Ectodermal cell (in vitro differentiated cells): Measurements from ENCODE around the gene CFAP57.

Experiments used
- H3K27ac ChIP-seq: 2 replicates; pipeline ENCODE4 v1.7.0; 2013; ENCODE audit warnings: mild to moderate bottlenecking, low read depth, low read length; ENCODE audit not compliant: insufficient read depth, poor library complexity, severe bottlenecking
- H3K27me3 ChIP-seq: 2 replicates; pipeline ENCODE4 v1.7.0; 2013; ENCODE audit warnings: mild to moderate bottlenecking, low read length; ENCODE audit not compliant: insufficient read depth, control insufficient read depth, poor library complexity, severe bottlenecking
- H3K36me3 ChIP-seq: one replicate; pipeline ENCODE4 v1.7.0; 2013; ENCODE audit warnings: low read length; ENCODE audit not compliant: control insufficient read depth, insufficient read depth
- H3K4me1 ChIP-seq: one replicate; pipeline ENCODE4 v1.7.0; 2013; ENCODE audit warnings: low read length; ENCODE audit not compliant: control insufficient read depth, insufficient read depth
- H3K4me3 ChIP-seq: 2 replicates; pipeline ENCODE4 v1.7.0; 2013; ENCODE audit warnings: low read depth, low read length, control low read depth; ENCODE audit not compliant: insufficient read depth
- H3K9me3 ChIP-seq: 2 replicates; pipeline ENCODE4 v1.7.0; 2013; ENCODE audit warnings: mild to moderate bottlenecking, low read length, moderate library complexity; ENCODE audit not compliant: control insufficient read depth
- WGBS, 2 experiments: methylation state at CpG; one replicate each; pipeline ENCODE4 v1.1.7; 2013; ENCODE audit warnings: missing lambda C conversion rate in 2 of 2; 5-methylcytosine and 5-hydroxymethylcytosine counted together

Gene CFAP57

DNA sequence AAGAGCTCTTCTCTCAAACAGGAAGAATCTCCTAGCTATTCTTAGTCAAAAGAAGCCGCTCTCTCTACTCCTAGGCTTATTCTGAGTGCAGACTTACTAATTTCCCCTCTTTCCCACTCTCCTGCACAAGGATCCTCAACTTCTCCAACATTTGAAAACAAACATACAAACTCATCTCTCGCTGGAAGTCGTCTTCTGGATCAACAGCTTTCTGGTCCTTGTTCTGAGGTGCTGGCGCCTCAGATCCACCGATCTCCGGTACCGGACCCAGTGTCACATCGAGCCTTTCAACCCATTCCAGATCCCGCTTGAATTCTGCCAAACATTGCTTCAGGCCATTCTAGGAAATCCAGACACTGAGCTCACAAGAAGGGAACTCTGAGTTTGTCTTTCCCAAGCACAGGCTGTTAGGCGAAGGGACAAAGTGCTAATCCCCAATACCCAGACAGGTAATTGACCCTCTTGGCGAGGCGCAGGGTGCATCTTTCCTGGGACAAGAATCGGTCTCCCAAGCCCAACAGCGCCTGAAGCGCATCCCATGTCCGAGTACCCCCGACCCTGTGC, 736 bp upstream of the CFAP57 start:
- peaks cover 14% of the 10 kb centered on the region for H3K36me3 ChIP-seq
- no peaks in the 10 kb centered on the region for H3K4me1 ChIP-seq
- H3K4me3 ChIP-seq: peak overlapping the region; percentile 86
- H3K27ac ChIP-seq: no peak overlapping the region
- no peaks in the 10 kb centered on the region for H3K9me3 ChIP-seq
- peaks cover 16% of the 10 kb centered on the region for H3K27me3 ChIP-seq
- 14 to 17% methylated on average over 17 of the region's 17 CpGs for WGBS, 2 experiments

DNA sequence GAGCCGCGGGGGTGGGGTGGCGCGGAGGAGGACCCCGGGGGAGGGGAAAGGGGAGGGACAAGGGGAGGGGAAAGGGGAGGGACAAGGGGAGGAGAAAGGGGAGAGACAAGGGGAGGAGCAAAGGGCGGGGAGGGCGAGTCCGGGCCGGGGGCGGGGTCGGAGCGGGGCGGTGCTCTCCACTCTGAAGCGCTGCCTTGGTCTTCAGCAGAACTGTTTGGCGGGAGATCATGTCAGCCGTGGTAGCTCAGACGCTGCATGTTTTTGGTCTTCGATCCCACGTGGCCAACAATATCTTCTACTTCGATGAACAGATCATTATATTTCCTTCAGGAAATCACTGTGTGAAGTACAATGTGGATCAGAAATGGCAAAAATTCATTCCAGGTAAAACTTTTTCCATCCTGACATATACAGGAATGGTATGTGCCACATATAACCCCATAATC, 420 bp downstream of the CFAP57 start:
- peak overlapping the region; percentile 75 for H3K27ac ChIP-seq
- H3K9me3 ChIP-seq: no peaks in the 10 kb centered on the region
- 0 to 2% methylated on average over 15 to 17 of the region's 20 CpGs for WGBS, 2 experiments
- peaks cover 16% of the 10 kb centered on the region for H3K27me3 ChIP-seq
- peak overlapping the region; percentile 86 for H3K4me3 ChIP-seq
- peaks cover 9% of the 10 kb centered on the region for H3K36me3 ChIP-seq
- H3K4me1 ChIP-seq: peaks cover 9% of the 10 kb centered on the region

DNA sequence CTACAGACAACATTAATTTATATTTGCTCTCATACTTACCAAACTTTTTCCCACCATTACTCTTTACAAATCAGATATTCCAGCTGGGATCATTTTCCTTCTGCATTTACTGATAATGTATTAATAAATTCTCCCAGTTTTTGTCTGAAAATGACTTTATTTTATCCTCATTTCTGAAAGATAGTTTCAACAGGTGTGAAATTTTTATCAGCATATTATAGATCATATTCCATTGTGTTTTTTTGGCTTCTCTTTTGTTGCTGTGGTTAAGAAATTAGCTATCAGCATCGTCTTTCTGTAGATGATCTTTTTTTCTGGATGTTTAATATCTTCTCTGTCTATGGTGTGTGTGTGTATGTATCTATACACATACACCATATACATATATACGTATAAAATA, 2.7 kb downstream of the CFAP57 start:
- no peak overlapping the region for H3K27ac ChIP-seq
- peaks cover 16% of the 10 kb centered on the region for H3K27me3 ChIP-seq
- no CpG with 5 or more reads among the region's 2 CpGs for WGBS, 2 experiments

DNA sequence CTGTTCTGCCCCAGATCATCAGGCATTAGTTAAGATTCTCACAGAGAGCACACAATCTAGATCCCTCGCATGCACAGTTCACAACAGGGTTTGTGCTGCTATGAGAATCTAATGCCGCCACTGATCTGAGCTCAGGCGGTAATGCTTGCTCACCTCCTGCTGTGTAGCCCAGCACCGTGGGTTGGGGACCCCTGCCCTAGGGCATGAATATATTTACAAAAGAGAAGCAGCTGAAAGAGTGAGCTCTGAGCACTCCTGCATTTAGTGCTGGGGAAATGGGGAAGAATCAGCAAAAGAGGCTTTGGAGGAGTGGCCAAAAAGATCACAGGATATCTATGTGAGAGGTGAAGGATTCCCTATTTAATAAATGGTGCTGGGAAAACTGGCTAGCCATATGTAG, 5.6 kb downstream of the CFAP57 start:
- Histone ChIP-seq H3K9me3 (no peaks in the 10 kb centered on the region), H3K4me1 (peaks cover 12% of the 10 kb centered on the region), H3K4me3 (no peak overlapping the region), H3K27ac (no peak overlapping the region), H3K36me3 (no peaks in the 10 kb centered on the region), H3K27me3 (peaks cover 16% of the 10 kb centered on the region)
- 25 to 28% methylated on average over 4 of the region's 4 CpGs for WGBS, 2 experiments

More for the DNA sequence above, 2.7 kb downstream of the CFAP57 start:
- no peaks in the 10 kb centered on the region for H3K9me3 ChIP-seq
- no peak overlapping the region for H3K4me3 ChIP-seq
- peaks cover 3% of the 10 kb centered on the region for H3K36me3 ChIP-seq
- peaks cover 12% of the 10 kb centered on the region for H3K4me1 ChIP-seq

DNA sequence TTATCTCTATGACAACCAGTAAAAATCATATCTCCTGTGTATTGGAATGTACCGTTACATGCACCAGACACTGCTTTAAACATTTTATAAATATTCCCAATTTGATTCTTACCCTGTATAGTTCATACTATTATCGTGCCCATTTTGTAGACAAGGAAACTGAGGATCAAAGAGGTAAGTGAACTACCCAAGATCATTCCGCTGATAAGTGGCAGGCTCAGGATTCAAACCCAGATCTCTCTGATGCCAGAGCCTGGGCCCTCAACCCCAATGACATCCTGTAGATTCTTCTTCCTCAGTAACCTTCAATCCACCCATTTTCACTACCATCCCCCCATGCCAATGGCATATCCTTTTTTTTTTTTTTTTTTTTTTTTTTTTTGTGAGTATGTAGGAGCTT, 12.3 kb downstream of the CFAP57 start:
- H3K36me3 ChIP-seq: no peaks in the 10 kb centered on the region
- WGBS, 2 experiments: 93 to 96% methylated on average over 3 of the region's 3 CpGs
- no peak overlapping the region for H3K4me3 ChIP-seq

DNA sequence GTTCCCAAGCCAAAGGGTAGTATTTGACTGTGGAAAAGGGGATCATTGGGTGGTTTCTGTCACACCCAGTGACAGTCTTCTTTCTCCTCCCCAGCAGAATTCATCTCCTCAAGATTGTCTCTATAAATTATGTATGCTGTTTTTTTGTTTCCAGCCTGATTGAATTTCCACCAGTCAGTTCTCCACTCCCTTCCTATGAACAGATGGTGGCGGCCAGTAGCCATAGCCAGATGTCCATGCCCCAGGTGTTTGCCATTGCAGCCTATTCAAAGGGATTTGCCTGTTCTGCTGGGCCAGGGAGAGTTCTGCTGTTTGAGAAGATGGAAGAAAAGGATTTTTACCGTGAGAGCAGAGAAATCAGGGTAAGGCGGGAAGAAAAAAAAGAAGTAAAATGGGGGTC, 12.9 kb downstream of the CFAP57 start:
- Histone ChIP-seq H3K27ac (no peak overlapping the region), H3K9me3 (no peaks in the 10 kb centered on the region), H3K27me3 (no peaks in the 10 kb centered on the region), H3K4me1 (no peaks in the 10 kb centered on the region), H3K4me3 (no peak overlapping the region), H3K36me3 (no peaks in the 10 kb centered on the region)
- 89 to 95% methylated on average over 3 of the region's 3 CpGs for WGBS, 2 experiments

More for the DNA sequence above, 12.3 kb downstream of the CFAP57 start:
- Histone ChIP-seq H3K27me3 (no peaks in the 10 kb centered on the region), H3K4me1 (no peaks in the 10 kb centered on the region), H3K27ac (no peak overlapping the region), H3K9me3 (no peaks in the 10 kb centered on the region)

DNA sequence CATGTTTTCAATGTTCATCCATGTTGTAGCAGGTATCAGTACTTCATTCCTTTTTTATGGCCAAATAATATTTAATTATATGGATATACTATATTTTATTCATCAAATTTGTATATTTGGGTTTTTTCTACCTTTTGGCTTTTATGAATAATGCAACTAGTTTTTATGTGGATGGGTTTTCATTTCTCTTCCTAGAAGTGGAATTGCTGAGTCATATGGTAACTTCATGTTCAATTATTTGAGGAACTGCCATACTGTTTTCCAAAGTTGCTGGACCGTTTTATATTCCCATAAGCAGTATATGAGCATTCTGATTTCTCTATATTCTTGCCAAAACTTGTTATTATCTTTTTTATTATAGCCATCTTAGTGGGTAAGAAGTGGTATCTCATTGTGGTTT, 16.0 kb downstream of the CFAP57 start:
- H3K36me3 ChIP-seq: no peaks in the 10 kb centered on the region
- H3K4me1 ChIP-seq: no peaks in the 10 kb centered on the region
- H3K27ac ChIP-seq: no peak overlapping the region
- H3K4me3 ChIP-seq: no peak overlapping the region
- WGBS, 2 experiments: 100% methylated on average over 1 of the region's 1 CpG
- H3K9me3 ChIP-seq: no peaks in the 10 kb centered on the region
- no peaks in the 10 kb centered on the region for H3K27me3 ChIP-seq

DNA sequence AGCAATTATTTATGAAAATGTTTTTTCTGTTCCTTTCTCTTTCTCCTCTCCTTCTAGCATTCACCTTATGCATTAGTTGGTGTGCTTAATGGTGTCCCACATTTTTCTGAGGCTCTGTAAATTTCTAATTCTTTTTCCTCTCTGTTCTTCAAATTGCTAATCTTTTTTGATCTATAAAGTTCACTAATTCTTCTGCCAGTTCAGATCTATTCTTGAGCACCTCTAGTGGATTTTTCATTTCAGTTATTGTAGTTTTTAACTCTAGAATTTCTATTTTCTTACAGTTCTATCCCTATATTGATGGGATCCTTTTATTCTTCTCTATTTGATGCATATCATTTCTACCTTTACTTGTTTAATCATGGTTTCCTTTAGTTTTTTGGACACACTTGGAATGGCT, 22.4 kb downstream of the CFAP57 start:
- H3K4me3 ChIP-seq: no peak overlapping the region
- H3K9me3 ChIP-seq: no peaks in the 10 kb centered on the region
- no peaks in the 10 kb centered on the region for H3K27me3 ChIP-seq
- no peaks in the 10 kb centered on the region for H3K36me3 ChIP-seq
- no peaks in the 10 kb centered on the region for H3K4me1 ChIP-seq
- no peak overlapping the region for H3K27ac ChIP-seq

DNA sequence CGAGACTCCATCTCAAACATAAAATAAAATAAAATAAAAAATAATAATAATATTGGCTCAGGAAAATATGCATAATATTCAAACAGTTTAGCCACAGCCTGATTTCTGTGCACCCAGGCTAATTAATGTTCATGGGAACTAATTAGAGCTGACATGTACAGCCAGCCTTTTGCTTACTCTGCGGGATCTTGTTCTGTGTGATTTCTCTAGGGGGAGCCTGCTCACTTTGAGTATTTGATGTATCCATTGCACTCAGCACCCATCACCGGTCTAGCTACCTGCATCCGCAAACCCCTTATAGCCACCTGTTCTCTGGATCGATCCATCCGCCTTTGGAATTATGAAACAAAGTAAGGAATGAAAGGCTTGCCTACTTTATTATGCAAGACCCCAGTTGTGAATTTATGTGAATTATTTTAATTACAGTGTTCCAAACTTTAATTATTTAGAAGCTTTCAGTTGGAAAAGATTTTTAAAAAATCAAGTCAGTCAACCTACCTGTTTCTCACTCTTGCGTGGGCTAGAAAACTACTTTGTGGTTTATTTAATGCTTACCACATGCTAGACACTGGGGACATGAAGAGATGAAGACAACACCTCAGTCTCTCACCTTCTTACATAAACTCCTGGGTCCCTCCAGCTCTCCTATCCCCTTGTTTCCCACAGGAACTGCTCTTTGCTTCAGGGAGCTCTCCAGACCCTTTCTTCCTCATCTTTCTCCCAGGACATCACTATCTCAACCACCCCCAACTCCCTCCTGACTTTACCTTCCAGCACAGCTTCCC, 25.4 kb downstream of the CFAP57 start:
- no peaks in the 10 kb centered on the region for H3K4me1 ChIP-seq
- H3K4me3 ChIP-seq: no peak overlapping the region
- WGBS, 2 experiments: 92 to 93% methylated on average over 6 of the region's 7 CpGs
- H3K27ac ChIP-seq: no peak overlapping the region
- H3K36me3 ChIP-seq: no peaks in the 10 kb centered on the region
- H3K9me3 ChIP-seq: no peaks in the 10 kb centered on the region
- no peaks in the 10 kb centered on the region for H3K27me3 ChIP-seq

DNA sequence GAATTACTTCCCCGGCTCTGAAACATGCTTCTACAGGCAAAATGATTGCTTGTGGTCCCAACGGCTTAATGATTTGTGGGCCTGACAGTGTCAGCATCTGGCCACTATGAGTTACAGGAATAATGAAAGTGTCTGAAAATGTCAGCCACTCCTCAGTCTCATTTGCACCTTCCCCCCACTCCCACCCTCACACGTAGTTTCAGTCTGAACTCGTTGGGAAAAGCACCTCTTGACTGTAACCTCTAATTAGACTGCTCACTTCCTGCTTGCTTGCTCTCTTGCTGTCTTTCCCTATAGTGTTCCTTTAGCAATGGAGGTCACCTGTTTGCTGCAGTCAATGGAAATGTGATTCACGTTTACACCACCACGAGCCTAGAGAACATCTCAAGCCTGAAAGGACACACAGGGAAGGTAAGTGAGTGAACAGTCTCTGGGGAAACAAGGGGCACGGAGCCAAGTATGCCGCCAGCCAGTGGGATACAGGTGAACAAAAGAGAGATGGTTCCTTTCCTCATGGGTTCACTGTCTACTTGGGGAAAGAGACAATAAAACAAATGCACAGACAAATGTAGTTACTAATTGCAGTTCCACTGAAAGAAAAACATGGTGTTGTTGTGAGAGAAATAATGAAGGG, 27.1 kb downstream of the CFAP57 start:
- 87 to 88% methylated on average over 8 of the region's 8 CpGs for WGBS, 2 experiments
- Histone ChIP-seq H3K9me3 (no peaks in the 10 kb centered on the region), H3K4me3 (no peak overlapping the region), H3K4me1 (no peaks in the 10 kb centered on the region), H3K27ac (no peak overlapping the region), H3K27me3 (no peaks in the 10 kb centered on the region), H3K36me3 (no peaks in the 10 kb centered on the region)
